Measurements from ENCODE around the gene MN1.
"Not testable (repeated sequence)": the region's sequence is repeated elsewhere in the genome, so short reads cannot be mapped to it uniquely, and the experiment has no call there.

Gene MN1

GRCh38 chr22:27755521-27756211 is 45.9 kb downstream of the MN1 start:
- DNase-seq, result no peak

GRCh38 chr22:27754888-27755480 is 46.6 kb downstream of the MN1 start:
- DNase-seq, result no peak

GRCh38 chr22:27754247-27754887 is 47.2 kb downstream of the MN1 start:
- no peak for DNase-seq

- no peak for DNase-seq
Observed at GRCh38 chr22:27752771-27753170, 48.8 kb downstream of the MN1 start.

- DNase-seq, result no peak
Observed at GRCh38 chr22:27752141-27752540, 49.4 kb downstream of the MN1 start.

- DNase-seq, result no peak
Observed at GRCh38 chr22:27751277-27752070, 50.1 kb downstream of the MN1 start.

- no peak for DNase-seq
Observed at GRCh38 chr22:27750584-27751265, 50.8 kb downstream of the MN1 start.

- DNase-seq, result no peak
Observed at GRCh38 chr22:27749597-27750225, 51.8 kb downstream of the MN1 start.

GRCh38 chr22:27748751-27749191 is 52.8 kb downstream of the MN1 start:
- DNase-seq, result no peak

- no peak for DNase-seq
Observed at GRCh38 chr22:27748349-27748748, 53.2 kb downstream of the MN1 start.

GRCh38 chr22:27747396-27748221 is 53.9 kb downstream of the MN1 start:
- no peak for DNase-seq

GRCh38 chr22:27746918-27747317 is 54.6 kb downstream of the MN1 start:
- DNase-seq, result no peak

GRCh38 chr22:27745809-27746208 is 55.7 kb downstream of the MN1 start:
- DNase-seq, result no peak

GRCh38 chr22:27745154-27745553 is 56.4 kb downstream of the MN1 start:
- DNase-seq, result no peak

- not testable (repeated sequence) for DNase-seq
Observed at GRCh38 chr22:27744078-27744477, 57.5 kb downstream of the MN1 start.

GRCh38 chr22:27740202-27740748 is 61.3 kb downstream of the MN1 start:
- no peak for DNase-seq

- no peak for DNase-seq
Observed at GRCh38 chr22:27737521-27737920, 64.0 kb downstream of the MN1 start.

GRCh38 chr22:27734066-27734465 is 67.5 kb downstream of the MN1 start:
- DNase-seq, result no peak

GRCh38 chr22:27732841-27733240 is 68.7 kb downstream of the MN1 start:
- no peak for DNase-seq

GRCh38 chr22:27732391-27732790 is 69.2 kb downstream of the MN1 start:
- no peak for DNase-seq

- no peak for DNase-seq
Observed at GRCh38 chr22:27731621-27732020, 69.9 kb downstream of the MN1 start.

All from CD4-positive, alpha-beta T cell treated with Interleukin-12 subunit alpha and Interleukin-12 subunit beta, for 1 hour (primary cell).